ENCODE results near the gene SBDS.
"Not testable (repeated sequence)": the region's sequence is repeated elsewhere in the genome, so short reads cannot be mapped to it uniquely, and the experiment has no call there.

SBDS gene

GRCh38 chr7:66994051-66994450 is 1.3 kb downstream of the SBDS start:
- DNase-seq = not testable (repeated sequence)

DNA sequence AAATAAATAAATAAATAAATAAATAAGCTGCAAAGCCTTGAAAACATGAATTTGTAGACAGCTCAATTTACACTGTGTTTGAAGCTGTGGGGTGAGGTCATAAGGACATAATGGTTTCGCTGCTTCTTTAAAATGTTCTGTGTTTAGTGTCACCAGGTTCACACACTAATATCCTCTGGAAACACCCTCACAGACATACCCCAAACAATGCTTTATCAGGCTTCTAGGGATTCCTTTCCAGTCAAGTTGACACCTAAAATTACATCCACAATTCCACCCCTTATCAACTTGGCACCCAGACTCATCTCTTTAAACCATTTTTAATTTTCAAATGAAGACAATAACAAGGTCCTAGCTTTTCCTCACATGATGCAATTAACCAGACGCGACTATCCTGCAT is 5.8 kb downstream of the SBDS start:
- DNase-seq = not testable (repeated sequence)

DNA sequence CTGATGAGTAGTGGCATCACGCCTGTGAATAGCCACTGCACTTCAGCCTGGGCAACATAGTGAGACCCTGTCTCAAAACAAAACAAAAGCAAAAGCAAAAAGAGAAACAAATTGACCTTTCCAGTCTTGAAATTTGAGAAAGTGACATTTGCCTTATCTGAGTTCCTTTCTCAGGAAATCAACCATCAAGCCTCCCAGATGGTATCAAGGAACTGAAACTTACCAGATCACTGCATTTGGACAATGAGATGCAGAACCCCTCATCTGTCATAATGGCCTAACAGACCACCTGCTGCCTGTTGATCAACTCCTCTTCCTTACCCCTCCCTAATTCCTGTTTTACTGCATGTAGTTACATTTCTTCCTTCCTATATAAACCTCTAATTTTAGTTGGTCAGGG is 15.1 kb downstream of the SBDS start:
- not testable (repeated sequence) for DNase-seq

- DNase-seq = not testable (repeated sequence)
Measured at GRCh38 chr7:66979013-66979412, 16.4 kb downstream of the SBDS start.

- not testable (repeated sequence) for DNase-seq
Measured at GRCh38 chr7:66978312-66978711, 17.1 kb downstream of the SBDS start.

DNA sequence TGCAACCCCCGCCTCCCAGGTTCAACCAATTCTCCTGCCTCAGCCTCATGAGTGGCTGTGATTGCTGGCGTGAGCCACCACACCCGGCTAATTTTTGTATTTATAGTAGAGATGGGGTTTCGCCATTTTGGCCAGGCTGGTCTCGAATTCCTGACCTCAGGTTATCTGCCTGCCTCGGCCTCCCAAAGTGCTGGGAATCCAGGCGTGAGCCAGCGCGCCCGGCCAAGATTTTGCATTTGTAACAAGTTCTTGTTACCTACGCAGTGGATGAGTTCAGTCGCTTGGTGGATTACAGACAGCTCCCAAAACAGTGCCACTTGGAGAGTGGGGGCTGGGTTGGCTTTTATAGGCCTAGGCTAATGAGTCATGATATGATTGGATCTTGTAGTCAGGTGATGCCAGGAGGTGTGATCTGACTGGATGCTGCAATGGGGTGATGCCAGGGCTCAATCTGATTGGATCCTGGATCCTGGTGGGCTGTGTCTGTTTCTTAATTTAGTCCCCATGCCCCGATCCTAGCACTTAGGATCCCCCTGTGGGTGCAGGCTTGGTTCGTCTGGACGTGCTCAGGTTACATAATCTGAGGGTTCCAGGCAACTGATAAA is 20.3 kb downstream of the SBDS start:
- no peak for DNase-seq

- DNase-seq = no peak
Measured at GRCh38 chr7:66970310-66970709, 25.1 kb downstream of the SBDS start.

DNA sequence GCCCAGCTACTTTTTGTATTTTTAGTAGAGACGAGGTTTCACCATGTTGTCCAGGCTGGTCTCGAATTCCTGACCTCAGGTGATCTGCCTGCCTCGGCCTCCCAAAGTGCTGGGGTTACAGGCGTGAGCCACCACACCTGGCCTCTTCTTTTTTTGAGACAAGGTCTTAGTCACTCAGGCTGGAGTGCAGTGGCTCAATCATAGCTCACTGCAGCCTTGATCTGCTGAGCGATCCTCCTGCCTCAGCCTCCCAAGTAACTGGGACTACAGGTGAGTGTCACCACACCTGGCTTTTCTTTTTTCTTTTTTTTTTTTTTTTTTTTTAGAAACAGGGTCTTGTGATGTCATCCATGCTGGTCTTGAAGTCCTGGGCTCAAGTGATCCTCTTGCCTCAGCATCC is 26.4 kb downstream of the SBDS start:
- DNase-seq = not testable (repeated sequence)

GRCh38 chr7:66967029-66967428 is 28.4 kb downstream of the SBDS start:
- DNase-seq = no peak

GRCh38 chr7:66964411-66964810 is 31.0 kb downstream of the SBDS start:
- DNase-seq = no peak

DNA sequence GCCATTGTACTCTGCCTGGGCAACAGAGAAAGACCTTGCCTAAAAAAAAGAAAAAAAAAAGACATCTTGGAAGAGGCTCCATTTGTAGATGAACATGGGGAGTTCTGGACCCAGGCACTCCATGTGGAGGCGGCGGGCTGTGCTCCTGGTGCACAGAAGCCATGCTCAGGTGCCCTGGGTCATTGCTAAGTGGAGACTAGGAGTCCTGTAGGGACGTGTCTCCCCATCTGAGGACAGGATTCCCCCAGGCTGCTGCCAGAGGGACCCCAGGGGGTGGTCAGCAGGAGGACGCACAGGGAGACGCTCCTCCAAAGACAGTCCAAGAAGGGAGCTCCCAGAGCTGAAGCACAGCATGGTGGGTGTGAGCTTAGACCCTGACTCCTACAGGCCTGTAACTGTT is 34.3 kb downstream of the SBDS start:
- no peak for DNase-seq

DNA sequence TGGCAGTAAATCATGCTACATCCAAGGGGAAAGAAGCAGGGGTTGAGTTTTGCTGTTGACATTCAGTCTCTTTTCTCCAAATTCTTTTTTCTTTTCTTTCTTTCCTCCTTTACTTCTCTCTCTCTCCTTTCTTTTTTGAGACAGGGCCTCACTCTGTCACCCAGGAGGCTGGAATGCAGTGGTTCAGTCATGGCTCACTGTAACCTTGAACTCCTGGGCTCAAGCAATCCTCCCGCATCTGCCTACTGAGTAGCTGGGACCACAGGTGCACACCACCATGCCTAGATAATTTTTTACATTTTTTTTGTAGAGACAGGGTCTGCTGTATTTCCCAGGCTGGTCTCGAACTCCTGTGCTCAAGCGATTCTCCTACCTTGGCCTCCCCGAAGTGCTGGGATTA is 35.2 kb downstream of the SBDS start:
- DNase-seq = no peak

- no peak for DNase-seq
Measured at GRCh38 chr7:66958538-66959350, 36.6 kb downstream of the SBDS start.

GRCh38 chr7:66957595-66958290 is 37.6 kb downstream of the SBDS start:
- no peak for DNase-seq

DNA sequence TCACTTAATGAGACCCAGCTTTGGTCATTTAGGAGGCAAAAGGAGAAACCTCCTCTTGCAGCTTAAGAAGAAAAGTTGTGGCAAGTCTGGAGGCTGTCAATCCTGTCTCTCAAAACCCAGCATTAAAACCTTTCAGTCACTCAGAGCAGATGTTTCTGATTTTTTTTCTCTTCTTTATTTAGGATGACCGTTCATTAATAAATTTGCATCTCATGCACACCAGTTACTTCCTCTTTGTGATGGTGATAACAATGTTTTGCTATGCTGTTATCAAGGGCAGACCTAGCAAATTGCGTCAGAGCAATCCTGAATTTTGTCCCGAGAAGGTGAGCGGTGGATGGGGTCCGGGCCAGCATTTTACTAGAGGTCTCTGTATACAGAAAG is 42.4 kb downstream of the SBDS start:
- DNase-seq = no peak

DNA sequence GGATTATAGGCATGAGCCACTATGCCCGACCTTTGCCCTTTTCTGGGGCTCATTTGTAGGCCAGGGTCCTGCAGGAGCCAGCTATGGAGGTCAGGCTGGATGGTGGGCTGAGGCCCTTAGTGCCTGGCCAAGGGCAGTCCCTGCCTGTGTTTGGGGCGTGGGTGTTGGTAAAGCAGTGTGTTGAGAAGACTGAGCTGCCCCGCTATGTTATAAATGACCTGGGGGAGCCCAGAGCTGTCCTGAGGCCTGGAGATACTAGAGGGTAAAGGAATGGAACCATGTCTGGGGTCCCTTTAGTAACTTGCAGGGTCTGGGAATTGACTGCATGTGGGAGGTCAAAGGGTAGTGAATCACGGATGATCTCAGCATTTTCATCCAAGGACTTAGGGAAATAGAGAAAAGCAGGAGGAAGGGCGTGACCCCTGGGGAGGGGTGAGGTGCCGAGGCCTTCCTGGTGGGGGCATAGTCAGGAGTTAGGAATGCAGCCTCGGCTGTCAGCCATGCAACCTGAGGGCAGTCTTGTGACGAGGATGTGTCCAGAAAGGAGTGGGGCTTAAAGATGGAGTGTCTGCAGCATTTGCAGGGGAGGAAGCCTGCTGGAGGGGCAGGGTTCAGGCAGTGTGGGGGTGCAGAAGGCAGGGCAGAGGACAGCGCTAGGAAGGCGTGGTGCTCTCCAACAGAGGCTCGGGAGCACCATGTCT is 42.9 kb downstream of the SBDS start:
- no peak for DNase-seq

- no peak for DNase-seq
Measured at GRCh38 chr7:66950763-66951162, 44.6 kb downstream of the SBDS start.

DNA sequence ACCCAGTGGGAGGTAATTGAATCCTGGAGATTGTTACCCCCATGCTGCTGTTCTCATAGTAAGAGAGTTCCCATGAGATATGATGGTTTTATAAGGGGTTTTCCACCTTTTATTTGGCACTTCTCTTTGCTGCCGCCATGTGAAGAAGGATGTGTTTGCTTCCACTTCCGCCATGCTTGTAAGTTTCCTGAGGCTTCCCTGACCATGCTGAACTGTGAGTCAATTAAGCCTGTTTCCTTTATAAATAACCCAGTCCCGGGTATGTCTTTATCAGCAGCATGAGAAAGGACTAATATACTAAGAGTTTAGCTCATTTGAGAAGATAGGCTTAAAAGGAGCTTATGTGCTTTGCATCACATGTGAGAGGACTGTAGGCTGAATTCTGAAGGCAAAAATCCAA is 45.1 kb downstream of the SBDS start:
- no peak for DNase-seq

DNA sequence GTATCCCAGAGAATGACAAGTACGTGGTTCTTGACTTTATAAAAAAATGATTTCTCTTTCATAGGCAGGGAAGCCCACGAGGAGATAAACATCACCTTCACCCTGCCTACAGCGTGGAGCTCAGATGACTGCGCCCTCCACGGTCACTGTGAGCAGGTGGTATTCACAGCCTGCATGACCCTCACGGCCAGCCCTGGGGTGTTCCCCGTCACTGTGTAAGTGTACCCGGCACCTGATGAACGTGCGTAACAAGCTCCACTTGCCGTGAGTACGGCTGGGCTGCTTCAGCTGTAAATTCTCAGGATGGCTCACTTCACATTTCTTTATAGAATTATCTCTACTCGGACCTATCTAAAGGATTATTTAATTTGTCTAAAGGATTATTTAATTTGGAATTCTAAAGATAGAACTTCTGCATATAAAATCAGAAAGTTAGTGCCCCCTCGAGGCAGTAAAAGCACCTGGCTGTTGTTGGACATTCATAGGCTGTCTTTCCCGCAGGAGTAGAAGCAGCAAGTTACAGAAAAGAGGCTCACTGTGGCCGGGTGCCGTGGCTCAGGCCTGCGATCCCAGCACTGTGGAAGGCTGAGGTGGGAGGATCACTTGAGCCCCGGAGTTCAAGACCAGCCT is 46.8 kb downstream of the SBDS start:
- no peak for DNase-seq

DNA sequence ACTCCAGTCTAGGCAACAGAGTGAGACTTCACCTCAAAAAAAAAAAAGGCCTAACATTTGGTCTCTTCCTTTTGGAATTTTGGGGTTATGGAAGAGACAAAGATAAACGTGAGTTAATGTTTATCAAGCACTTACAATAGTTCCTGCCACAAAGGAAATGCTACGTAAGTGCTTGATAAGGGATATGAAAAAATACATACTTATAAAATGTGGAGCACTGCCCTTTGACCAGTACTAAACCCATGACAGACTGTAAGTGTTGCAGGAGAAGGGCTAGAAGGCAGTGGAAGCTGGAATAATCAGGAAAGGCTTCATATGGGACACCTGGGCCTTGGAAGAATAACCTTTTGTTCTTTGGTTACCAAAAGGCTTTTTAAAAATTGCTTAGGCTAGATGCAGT is 48.8 kb downstream of the SBDS start:
- DNase-seq = no peak

- no peak for DNase-seq
Measured at GRCh38 chr7:66939325-66939724, 56.1 kb downstream of the SBDS start.

DNA sequence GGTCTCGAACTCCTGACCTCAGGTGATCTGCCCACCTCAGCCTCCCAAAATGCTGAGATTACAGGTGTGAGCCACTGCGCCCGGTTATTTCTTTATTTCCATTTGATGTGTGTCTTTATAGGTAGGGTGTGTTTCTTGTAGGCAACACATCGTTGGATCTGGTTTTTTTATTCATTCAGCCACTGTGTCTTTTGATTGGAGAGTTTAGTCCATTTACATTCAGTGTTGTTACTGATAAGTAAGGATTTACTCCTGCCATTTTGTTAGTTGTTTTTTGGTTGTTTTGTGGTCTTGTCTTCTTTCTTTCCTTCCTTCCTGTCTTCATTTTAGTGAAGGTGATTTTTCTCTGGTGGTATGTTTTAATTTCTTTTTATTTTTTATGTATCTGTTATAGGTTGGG is 57.4 kb downstream of the SBDS start:
- no peak for DNase-seq

Data from activated CD4-positive, alpha-beta T cell treated with anti-CD3 and anti-CD28 coated beads, Interleukin-2, amount 50 U/mL, for 48 hours (primary cell).